IPS-18c (cell line): ENCODE measurements around the gene TPRG1L.

Source experiments
- H3K4me3 ChIP-seq: 2 replicates; pipeline ENCODE4 v1.7.0; 2013; ENCODE audit warnings: low read depth, mild to moderate bottlenecking, low read length, moderate library complexity; ENCODE audit not compliant: insufficient read depth
- H3K9me3 ChIP-seq: one replicate; pipeline ENCODE4 v1.6.1; 2013; ENCODE audit warnings: mild to moderate bottlenecking, low read length, moderate library complexity; ENCODE audit not compliant: control insufficient read depth, insufficient read depth

The TPRG1L gene

DNA sequence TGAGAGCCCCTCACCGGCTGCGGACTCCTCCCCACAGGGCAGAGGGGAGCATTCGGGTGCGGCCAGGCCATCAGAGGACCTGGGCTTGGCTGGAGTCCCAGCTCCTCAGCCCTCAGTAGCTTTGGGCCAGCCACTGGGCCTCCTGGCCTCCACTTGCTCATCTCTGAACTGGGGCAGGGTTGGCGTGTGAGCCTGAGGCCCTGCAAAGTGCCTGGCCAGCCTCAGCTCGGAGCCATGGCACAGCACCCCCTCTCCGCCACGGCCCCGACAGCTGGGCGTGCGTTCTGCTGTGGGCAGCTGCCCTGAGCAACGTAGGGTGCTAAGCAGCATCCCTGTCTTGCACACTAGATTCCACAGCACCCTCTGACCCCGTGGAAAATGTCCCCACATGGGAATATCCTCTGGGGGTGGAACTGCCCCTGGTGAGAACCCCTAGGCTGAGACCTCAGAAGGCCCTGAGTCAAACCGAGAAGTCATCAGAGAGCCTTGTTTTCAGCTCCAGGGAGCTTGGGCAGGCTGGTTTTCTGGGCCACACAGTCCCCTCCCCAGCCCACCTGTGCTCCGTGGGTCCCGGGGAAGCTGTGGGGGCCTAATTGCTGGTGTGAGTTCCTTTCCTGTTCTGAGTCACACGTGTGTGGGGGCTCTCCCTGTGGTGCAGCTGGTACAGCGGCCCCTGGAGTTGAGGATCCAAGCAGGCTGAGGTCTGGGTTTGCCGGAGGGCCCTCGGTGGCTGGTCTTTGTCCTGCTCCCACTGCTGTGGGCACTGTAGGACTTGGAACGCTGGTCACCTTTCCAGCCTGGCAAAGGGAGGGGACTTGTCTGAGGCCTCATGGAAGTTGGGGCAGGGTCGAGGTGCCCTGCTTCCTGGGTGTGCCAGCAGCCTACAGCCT, 52.0 kb downstream of the TPRG1L start:
- no peaks in the 10 kb centered on the region for H3K9me3 ChIP-seq
- no peak overlapping the region for H3K4me3 ChIP-seq

DNA sequence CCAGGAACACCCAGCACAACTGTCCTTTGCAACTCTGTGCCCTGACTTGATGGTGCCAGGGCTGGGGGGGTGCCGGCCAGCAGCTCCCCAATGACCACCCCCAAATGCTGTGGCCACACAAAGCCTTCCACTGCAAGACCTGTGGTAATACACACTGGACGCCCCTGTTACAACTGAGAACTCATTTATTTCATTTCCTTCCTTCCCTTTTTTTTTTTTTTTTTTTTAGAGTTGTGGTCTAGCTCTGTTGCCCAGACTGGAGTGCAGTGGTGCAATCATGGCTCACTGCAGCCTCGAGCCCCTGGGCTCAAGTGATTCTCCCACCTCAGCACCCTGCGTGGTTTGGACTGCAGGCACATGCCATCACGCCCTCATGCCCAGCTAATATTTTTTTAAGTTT, 52.7 kb downstream of the TPRG1L start:
- no peaks in the 10 kb centered on the region for H3K9me3 ChIP-seq
- no peak overlapping the region for H3K4me3 ChIP-seq

DNA sequence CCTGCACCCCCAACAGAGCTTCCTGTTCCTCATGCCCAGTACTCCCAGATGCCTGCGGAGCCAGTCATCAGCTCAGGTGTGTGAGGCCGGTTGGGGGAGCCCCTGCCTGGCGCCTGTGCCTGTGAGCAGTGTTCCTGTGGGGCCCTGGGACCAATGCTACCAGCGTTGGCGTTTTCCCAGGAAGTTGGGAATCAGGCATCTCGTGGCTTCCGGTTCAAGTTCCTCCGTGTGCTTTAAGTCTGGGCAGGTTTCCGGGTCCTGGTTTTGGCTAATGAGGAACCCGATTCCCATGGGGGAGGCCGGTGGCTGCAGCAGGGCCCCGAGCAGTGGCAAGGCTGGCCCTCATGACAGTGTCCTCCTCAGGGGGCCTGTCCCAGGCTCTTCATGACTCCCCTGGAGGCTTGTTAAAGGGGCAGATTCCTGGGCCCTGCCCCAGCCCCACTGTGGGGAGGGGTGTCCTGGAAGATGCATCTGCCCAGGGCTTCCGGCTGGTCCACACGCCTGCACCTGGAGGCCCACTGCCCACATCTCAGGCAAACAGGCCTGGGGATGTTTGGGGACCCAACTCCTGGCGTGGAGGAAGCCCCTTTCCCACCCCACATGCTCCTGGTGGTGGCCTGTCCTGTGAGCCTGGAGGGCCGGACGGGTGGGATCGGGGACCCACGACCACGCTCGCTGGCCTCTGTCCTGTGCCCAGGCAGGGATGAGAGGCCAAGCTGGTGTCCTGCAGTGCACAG, 53.7 kb downstream of the TPRG1L start:
- Histone ChIP-seq H3K4me3 (no peak overlapping the region), H3K9me3 (no peaks in the 10 kb centered on the region)

DNA sequence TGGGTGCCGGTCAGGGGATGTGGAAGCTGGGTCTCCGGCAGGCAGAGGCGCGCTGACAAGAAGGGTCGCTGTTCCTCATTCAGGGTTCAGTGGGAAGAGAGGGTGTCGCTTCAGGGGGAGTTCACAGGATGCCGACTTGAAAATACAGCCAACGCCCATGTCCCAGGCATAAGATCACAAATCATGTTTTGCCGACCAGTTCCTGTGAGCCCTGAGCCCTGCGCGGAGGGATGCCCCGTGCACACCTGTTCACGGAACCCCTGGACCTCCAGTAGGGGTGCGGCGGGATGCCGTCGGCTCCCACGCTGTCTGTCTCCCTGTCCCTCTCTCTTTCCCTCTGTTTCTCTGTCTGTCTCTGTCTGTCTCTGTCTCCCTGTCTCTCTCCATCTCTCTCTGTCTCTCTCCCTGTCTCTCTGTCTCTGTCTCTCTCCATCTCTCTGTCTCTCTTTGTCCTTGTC, 54.3 kb downstream of the TPRG1L start:
- Histone ChIP-seq H3K9me3 (no peaks in the 10 kb centered on the region), H3K4me3 (no peak overlapping the region)
